HTERT RPE-1 (cell line): ENCODE measurements around the gene DZIP1.
"Not testable (repeated sequence)": the region's sequence is repeated elsewhere in the genome, so short reads cannot be mapped to it uniquely, and the experiment has no call there.

ENCODE experiments used
- in situ Hi-C: fragments of 300-500 bp; cut with MboI; formaldehyde crosslinking; loops from 4 replicates; pipeline ENCODE4 v1.14.3; 2020; ENCODE audit warnings: low sequenced_read_pairs

DZIP1 gene

GRCh38 chr13:95644601-95645052 lies at the start of gene DZIP1:
DZIP1 (minus strand) TSS chr13:95644706; CDS start chr13:95642029, 2,677 bp downstream.
- in situ Hi-C loops: no loop called here

- in situ Hi-C loops: not testable (repeated sequence)
These were observed 46.5 kb upstream of the DZIP1 start for GRCh38 chr13:95690986-95691385.

GRCh38 chr13:95689582-95689926 lies 45.0 kb upstream of the DZIP1 start:
- in situ Hi-C loops: no loop called here

GRCh38 chr13:95684960-95685359 lies 40.5 kb upstream of the DZIP1 start:
- in situ Hi-C loops: not testable (repeated sequence)

- in situ Hi-C loops: no loop called here
These were observed 39.9 kb upstream of the DZIP1 start for GRCh38 chr13:95684418-95684817.

GRCh38 chr13:95679722-95680121 lies 35.2 kb upstream of the DZIP1 start:
- in situ Hi-C loops: no loop called here

GRCh38 chr13:95678967-95679366 lies 34.5 kb upstream of the DZIP1 start:
- in situ Hi-C loops: no loop called here

GRCh38 chr13:95677564-95678266 lies 33.2 kb upstream of the DZIP1 start:
- in situ Hi-C loops: no loop called here

GRCh38 chr13:95676762-95677563 lies 32.5 kb upstream of the DZIP1 start, which contains the start of gene DNAJC3:
DNAJC3 (plus strand) TSS chr13:95677139; CDS start chr13:95677256, 117 bp downstream.
- in situ Hi-C loops: no loop called here

GRCh38 chr13:95676105-95676761 lies 31.7 kb upstream of the DZIP1 start:
- in situ Hi-C loops: no loop called here

- in situ Hi-C loops: no loop called here
These were observed 27.1 kb upstream of the DZIP1 start for GRCh38 chr13:95671597-95671996.

GRCh38 chr13:95667235-95667634 lies 22.7 kb upstream of the DZIP1 start:
- in situ Hi-C loops: not testable (repeated sequence)

GRCh38 chr13:95660981-95661581 lies 16.6 kb upstream of the DZIP1 start:
- in situ Hi-C loops: no loop called here

- in situ Hi-C loops: no loop called here
These were observed 15.0 kb upstream of the DZIP1 start for GRCh38 chr13:95659500-95659899.

- in situ Hi-C loops: no loop called here
These were observed 12.0 kb upstream of the DZIP1 start for GRCh38 chr13:95656386-95657015.

- in situ Hi-C loops: no loop called here
These were observed 8.3 kb upstream of the DZIP1 start for GRCh38 chr13:95652821-95653220.

- in situ Hi-C loops: no loop called here
These were observed 7.8 kb upstream of the DZIP1 start for GRCh38 chr13:95652244-95652764.

GRCh38 chr13:95650696-95651095 lies 6.2 kb upstream of the DZIP1 start:
- in situ Hi-C loops: no loop called here

GRCh38 chr13:95647321-95647720 lies 2.8 kb upstream of the DZIP1 start:
- in situ Hi-C loops: no loop called here

- in situ Hi-C loops: no loop called here
These were observed 439 bp downstream of the DZIP1 start for GRCh38 chr13:95643936-95644598.
